ENCODE measurements around the gene CNN2. TPM values are rescaled to one million over a fixed set of nuclear protein-coding genes. Genes with fewer than 3 reads are reported as not detected.

CNN2 gene
- total RNA-seq, 1 donor from 2014 or later: 436 TPM

DNA sequence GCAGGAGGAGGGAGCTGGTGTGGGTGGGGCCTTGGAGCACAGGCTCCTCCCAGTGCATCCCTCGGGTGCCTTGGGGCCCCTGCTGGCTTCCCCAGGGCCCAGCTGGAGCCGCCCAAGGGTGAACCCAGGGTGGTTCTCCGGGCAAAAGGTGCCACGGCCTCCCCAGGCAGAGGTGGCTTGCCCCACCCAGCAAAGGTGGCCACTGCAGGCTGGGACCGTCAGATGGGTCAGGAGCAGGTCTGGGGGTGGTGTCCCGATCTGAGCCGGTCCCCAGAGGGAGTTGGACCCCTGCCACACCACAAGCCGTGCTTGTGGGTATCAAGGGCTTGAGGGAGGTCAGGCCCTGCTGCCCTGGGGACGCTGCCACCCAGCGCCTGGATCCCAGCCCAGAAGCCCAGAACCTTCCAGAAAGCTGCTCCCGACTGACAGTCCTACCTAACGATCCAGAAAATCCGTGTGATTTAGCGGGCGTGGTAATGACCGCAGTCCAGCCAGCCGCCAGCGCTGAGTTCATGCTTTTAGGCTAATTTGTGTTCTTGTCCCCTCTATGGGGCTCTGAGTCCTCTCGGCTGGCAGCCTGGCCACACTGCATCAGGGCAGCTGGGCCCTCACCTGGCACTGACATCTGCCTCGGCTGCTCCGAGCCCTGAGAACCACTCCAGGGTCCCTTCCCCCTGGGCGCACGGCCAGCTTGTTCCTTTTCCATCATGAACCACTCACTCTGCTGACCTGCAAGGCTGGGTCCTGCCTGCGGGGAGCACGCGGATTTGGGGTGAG lies 31.2 kb upstream of the CNN2 start:
- intact Hi-C loops (cut with micrococcal nuclease): no loop called here

DNA sequence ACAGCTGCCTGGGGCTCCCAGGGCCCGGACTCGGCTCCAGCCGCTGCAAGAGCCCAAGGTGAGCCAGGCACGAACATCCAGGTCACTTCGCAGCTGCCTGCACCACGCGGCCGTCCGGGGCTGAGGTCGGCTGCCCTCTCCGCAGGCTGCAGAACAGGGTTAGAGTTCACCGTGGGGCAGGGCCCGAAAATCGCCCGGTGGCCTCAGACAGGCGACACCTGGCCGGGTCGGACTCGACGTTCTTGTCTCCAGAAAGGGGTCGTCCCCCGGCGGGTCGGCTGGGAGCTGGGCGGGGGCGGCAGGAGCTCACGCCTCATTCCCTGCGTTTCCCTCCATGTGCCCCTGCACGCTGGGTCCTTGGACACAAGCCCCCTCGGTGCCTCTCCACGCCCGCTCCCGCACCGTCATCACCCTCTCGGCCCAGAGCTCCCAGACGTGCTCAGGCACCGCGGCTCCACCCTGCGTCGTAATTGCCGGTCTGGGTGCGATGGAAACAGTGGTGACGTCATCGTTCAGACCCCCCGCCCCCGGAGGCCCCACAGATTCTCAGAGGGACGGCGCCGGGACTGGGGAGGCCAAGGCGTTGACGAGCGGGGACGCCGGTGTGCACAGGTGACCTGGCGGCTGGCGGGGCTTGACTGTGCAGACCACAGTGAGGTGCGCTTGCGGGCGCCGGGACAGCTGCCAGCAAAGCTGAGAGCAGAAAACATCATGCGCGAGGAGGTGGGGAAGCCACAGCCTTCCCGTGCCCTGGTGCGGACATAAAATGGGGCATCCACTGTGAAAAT lies 30.2 kb upstream of the CNN2 start:
- intact Hi-C loops (cut with micrococcal nuclease): loop anchor here (1.0 kb wide), 1 partner anchor 25 kb away; the partner anchor contains the start of genes RNU6-2 and TMEM259

DNA sequence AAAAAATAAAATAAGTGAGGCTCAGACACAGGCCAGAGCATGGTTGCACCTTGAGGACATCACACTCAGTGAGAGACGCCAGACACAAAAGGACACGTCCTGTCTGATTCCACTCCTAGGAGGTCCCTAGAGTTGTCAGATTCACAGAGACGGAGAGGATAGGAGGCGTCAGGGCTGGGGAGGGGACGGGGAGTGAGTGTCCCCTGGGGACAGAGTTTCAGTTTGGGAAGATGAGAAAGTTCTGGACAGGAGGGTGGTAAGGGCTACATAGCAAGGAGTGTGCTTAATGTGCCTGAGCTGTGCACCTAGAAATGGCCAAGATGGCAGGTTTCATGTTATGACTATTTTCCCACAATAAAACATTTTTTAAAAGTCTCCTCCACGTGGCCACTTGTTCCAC lies 28.3 kb upstream of the CNN2 start:
- intact Hi-C loops (cut with micrococcal nuclease): no loop called here

DNA sequence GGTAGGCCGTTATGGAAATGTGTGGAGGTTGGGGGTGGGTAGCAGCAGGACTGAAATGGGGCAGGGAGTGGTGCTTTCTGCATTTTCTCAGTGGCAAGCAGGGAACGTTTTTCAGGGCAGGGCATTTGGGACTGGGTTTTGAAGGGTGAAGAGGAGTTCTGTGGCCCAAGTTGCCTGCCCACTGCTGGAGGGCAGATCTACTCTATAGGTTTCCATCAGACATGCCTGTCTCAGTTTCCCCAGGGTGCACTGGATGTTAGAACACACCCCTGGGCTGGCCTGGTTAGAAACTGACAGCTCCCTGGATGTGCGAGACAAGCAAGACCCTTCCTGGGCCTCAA lies 27.1 kb upstream of the CNN2 start:
- intact Hi-C loops (cut with micrococcal nuclease): no loop called here

DNA sequence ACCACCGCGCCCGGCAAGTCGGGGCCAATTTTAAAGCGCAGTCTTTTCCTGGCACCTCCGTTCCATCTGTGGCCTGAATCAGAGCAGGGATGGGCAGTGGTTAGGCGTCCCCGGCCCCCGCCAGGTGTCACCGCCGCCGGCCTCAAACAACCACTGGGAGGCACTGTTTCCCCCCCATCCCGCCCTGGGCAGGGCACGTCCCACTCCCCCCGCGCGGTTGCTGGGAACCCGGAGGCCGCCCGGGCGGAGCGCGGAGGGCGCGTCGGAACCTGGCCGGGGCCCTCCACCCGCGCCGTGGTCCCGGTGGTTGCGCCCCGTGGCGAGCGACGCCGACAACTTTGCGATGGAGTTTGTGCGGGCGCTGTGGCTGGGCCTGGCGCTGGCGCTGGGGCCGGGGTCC lies 26.3 kb upstream of the CNN2 start, which contains the start of gene GRIN3B:
Gene GRIN3B (plus strand): TSS at position 325 of the 400 bp plus-strand sequence. CDS start 19 bp downstream, at position 344.
- intact Hi-C loops (cut with micrococcal nuclease): no loop called here

DNA sequence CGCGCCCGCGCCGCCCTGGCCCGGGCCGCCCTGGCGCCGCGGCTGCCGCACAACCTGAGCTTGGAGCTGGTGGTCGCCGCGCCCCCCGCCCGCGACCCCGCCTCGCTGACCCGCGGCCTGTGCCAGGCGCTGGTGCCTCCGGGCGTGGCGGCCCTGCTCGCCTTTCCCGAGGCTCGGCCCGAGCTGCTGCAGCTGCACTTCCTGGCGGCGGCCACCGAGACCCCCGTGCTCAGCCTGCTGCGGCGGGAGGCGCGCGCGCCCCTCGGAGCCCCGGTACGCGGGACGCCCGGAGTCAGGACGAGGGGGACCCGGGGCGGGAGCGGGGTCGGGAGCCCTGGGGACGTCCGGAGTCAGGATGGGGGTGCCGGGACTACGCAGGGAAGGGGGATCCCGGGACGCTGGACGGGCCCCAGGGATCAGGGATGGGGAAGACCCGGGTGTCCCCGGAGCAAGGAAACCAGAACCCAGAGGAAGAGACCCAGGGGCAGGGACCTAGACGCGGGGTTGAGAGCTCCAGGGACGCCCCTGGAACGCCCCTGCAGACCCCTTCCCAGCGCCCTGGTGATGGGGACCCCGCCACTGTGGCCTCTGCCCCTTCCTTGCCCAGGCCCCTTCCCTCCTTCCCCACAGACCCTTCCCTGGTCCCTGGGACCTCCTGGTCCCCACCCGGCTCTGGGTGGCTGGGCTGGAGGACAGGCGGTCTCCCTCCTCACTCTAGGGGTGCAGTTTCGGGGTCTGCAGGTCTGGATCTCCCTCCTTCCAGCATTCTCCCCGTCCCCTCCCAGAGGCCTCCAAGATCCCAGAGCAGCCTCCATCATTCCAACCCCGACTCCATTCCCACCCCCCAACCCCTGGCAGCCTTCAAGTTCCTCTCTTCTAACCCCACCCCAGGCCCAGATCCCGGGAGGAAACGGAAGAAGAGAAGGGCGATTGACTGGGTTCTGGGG lies 25.5 kb upstream of the CNN2 start:
- intact Hi-C loops (cut with micrococcal nuclease): loop anchor here (1.0 kb wide), 4 partner anchors 19 to 231 kb away; no protein-coding TSS in a partner anchor

DNA sequence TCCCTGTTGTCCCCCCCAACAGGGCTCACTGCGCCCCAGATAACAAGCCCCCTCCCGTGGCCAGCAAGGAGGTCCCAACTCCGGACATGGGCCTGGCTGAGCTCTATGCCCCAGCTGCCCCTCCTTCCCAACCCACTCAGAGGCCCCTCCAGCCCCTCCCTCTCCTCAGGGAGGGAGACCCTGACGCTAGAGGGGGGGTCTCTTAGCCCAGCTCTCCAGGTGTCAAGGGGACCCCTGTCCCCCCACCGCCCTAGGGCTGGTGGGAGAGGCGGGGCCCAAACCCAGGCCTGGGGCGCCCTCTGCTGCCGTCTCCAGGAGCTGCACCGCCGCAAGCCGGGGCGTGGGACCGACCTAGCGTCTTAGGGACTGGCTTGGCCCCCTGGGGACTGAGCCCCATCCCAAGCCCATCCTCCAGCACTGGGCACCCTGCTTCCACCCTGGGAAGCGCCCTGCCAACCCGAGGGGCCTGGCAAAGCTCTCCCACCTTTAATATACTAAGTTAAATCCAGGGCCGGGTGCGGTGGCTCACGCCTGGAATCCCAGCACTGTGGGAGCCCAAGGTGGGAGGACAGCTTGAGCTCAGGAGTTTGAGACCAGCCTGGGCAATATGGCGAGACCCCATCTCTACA lies 24.8 kb upstream of the CNN2 start:
- intact Hi-C loops (cut with micrococcal nuclease): loop anchor here (1.0 kb wide), 4 partner anchors 19 to 231 kb away; no protein-coding TSS in a partner anchor

DNA sequence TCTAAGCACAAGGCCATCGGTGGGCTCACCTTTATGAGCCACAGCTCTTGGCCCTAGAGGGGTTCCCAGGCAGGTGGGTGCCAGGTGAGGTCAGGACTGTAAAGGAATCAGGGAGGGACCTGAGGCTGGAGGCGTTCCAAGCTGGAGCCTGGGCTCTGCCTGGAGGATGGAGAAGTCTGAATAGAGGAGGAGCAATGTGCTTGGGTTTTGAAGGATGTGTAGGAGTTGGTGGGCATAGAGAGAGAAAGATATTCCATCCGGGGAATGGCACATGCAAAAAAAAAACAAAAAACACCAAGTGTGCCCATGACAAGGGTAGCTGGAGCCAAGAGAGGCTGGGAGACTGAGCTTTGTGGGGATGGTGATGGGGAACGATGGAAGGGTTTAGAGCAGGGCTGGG lies 23.8 kb upstream of the CNN2 start:
- intact Hi-C loops (cut with micrococcal nuclease): no loop called here

DNA sequence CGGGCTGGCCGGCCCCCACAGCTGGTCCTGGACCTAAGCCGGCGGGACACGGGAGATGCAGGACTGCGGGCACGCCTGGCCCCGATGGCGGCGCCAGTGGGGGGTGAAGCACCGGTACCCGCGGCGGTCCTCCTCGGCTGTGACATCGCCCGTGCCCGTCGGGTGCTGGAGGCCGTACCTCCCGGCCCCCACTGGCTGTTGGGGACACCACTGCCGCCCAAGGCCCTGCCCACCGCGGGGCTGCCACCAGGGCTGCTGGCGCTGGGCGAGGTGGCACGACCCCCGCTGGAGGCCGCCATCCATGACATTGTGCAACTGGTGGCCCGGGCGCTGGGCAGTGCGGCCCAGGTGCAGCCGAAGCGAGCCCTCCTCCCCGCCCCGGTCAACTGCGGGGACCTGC lies 23.1 kb upstream of the CNN2 start:
- intact Hi-C loops (cut with micrococcal nuclease): no loop called here

DNA sequence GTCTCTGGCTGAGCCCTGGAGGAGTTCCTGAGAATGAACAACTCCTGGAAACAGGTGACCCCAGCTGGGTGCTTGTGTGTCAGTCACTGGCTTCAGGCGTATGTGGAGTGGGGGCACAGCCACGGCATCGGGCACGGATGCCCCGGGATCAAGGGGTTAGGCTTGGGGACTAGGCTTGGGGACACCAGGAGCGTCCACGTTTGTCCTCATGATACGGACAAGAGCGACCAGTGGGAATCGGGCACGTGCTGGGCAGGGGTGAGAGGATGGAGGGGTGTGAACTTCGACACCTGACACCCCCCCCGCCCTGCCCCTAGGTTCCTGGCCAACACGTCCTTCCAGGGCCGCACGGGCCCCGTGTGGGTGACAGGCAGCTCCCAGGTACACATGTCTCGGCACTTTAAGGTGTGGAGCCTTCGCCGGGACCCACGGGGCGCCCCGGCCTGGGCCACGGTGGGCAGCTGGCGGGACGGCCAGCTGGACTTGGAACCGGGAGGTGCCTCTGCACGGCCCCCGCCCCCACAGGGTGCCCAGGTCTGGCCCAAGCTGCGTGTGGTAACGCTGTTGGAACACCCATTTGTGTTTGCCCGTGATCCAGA lies 22.1 kb upstream of the CNN2 start:
- intact Hi-C loops (cut with micrococcal nuclease): no loop called here

DNA sequence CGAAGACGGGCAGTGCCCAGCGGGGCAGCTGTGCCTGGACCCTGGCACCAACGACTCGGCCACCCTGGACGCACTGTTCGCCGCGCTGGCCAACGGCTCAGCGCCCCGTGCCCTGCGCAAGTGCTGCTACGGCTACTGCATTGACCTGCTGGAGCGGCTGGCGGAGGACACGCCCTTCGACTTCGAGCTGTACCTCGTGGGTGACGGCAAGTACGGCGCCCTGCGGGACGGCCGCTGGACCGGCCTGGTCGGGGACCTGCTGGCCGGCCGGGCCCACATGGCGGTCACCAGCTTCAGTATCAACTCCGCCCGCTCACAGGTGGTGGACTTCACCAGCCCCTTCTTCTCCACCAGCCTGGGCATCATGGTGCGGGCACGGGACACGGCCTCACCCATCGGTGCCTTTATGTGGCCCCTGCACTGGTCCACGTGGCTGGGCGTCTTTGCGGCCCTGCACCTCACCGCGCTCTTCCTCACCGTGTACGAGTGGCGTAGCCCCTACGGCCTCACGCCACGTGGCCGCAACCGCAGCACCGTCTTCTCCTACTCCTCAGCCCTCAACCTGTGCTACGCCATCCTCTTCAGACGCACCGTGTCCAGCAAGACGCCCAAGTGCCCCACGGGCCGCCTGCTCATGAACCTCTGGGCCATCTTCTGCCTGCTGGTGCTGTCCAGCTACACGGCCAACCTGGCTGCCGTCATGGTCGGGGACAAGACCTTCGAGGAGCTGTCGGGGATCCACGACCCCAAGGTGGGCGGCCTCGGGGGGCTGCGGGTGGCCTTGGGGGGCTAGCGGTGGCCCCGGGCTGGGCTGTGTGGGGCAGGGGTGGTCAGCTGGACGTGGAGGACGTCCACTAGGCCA lies 21.4 kb upstream of the CNN2 start:
- intact Hi-C loops (cut with micrococcal nuclease): no loop called here

DNA sequence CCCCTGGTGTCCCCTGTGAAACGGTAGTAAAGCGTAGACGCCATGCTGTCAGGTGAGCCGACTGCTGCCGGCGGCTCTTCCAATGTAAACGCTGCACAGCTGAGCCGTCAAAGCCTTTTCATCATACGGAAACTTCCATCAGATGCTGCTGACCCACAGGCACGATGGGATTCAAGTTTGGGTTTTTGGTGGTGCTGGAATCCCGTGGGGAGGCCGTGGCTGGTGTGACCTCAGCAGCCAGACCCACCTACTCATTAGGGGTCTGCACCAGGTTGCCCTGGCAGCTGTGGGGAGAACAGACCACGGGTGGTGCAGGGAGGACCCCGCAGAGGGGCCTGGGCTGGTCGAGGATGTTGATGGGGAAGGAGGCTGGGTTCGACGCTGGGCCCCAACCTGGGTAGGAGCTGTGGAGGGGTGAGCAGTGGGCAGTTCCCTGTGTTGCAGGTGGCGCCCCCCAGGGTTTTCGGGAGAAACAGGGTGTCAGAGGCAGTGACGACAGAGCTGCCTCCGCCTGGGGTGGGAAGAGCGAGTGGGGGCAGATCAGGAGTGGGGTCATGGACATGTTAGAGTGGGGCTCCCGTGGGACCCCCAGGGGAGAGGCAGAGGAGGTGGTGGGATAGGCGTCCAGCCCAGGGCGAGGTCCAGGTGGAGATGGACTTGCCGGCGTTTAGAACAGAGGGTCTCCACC lies 19.6 kb upstream of the CNN2 start:
- intact Hi-C loops (cut with micrococcal nuclease): no loop called here

DNA sequence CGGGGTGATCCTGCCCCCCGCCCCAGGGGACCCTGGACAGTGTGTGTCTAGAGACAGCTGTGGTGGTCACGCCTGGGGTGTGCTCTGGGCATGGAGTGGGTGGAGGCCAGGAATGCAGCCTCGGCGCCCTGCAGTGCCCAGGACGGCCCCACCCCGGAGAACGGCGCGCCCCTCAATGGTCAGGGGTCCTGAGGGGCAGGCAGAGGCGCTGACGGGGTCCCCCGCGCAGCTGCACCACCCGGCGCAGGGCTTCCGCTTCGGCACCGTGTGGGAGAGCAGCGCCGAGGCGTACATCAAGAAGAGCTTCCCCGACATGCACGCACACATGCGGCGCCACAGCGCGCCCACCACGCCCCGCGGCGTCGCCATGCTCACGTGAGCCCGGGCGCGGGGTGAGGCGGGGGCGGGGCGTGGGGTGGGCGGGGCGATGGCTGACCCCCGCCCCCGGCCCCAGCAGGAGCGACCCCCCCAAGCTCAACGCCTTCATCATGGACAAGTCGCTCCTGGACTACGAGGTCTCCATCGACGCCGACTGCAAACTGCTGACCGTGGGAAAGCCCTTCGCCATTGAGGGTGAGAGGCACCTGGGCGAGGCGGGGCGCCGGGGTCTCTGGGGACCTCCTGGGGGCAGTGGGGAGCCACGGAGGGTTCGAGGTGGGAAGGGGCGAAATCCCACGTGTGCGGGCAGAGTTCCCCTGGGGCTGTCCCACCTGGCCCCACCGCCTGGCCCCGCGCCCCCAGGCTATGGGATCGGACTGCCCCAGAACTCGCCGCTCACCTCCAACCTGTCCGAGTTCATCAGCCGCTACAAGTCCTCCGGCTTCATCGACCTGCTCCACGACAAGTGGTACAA lies 18.8 kb upstream of the CNN2 start:
- intact Hi-C loops (cut with micrococcal nuclease): no loop called here

DNA sequence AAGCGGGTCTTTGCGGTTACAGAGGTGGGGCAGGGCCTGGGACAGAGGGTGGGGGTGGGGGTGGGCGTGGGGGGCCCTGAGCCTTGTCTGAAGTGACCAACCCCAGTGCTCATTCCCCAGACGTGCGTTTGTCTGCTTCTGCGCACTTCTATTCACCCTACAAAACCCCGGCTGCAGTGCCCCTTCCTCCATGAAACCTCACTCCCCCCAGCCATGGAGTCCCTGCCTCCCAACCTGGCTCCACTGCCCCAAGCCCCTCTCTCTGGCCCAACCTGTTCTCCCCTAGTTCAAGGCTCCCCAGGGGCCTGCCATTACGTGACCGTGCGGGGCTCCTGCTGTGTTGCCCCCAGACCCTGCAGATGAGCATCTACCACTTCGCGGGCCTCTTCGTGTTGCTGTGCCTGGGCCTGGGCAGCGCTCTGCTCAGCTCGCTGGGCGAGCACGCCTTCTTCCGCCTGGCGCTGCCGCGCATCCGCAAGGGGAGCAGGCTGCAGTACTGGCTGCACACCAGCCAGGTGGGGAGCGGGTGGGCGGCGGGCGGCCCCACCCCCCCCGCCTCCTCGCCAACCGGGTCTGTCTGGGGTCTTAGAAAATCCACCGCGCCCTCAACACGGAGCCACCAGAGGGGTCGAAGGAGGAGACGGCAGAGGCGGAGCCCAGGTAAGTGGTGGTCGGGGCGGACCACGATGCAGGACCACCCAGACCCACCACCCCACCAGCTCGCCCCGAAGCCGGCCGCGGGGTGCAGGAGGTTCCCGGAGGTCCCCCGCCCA lies 18.0 kb upstream of the CNN2 start:
- intact Hi-C loops (cut with micrococcal nuclease): no loop called here

DNA sequence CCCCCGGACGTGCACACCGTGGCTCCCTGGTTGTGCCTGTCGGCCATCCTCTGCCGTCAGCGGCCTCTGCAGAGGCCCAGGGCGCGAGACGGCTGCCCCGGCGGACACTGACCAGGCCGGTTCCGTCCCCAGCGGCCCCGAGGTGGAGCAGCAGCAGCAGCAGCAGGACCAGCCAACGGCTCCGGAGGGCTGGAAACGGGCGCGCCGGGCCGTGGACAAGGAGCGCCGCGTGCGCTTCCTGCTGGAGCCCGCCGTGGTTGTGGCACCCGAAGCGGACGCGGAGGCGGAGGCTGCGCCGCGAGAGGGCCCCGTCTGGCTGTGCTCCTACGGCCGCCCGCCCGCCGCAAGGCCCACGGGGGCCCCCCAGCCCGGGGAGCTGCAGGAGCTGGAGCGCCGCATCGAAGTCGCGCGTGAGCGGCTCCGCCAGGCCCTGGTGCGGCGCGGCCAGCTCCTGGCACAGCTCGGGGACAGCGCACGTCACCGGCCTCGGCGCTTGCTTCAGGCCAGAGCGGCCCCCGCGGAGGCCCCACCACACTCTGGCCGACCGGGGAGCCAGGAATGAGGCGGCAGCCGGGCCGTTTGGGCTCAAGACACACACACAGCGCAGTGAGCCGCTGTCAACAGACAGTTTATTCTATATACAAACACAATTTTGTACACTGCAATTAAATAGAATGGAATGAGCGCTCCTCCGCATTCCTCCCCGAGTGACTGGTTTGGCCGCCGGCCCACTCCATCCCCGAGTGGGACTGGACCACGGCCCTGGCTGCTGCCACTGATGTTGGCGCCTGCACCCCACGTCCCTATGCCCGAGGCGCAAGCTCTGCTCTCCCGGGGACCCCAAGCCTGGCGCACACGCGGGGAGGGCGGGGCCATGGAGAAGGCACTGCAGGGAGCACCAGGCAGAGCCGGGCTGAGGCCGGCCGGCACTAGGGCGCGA lies 17.1 kb upstream of the CNN2 start:
- intact Hi-C loops (cut with micrococcal nuclease): no loop called here

DNA sequence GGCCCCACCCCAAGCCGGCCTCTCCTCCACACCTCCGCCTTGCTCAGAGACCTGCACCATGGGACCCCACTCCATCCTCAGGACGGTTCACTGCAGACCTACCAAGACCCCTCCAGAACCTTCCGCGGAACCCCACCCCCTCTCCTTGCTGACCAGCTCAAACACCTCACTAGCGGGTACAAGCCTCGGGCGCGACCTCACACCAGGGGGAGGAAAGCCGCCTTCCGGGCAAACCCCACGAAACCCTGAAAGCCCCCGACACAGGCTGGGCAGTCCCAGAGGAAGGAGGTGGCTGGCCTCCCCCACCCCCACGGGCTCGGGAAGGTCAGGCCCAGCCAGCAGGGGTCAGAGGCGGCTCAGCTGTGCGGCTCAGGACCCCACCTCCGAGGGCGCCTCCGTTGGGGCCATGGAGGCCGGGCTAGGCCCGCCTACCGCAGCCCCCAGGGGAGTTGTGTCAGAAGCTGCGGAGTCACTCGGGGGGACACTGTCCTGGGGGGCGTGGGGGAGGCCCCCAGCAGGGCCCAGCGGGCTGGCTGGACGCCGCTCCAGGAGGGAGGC lies 16.3 kb upstream of the CNN2 start:
- intact Hi-C loops (cut with micrococcal nuclease): no loop called here
